KBM-7 (cell line): ENCODE data around the gene CPE.
A peak's percentile ranks its signal among the peaks of the same experiment; 100 is the strongest.

Experiments
- DNase-seq: peaks from one replicate; pipeline ENCODE4 v3.0.0-alpha.2; 2015
- in situ Hi-C: fragments of 300-500 bp; cut with MboI; formaldehyde crosslinking; loops from 2 replicates; pipeline ENCODE4 v1.14.3; 2020; ENCODE audit warnings: low sequenced_read_pairs, low pct_unique_long_range_greater_than_20kb, mixed read lengths

Gene CPE

GRCh38 chr4:165393051-165393450 is 14.2 kb downstream of the CPE start:
- DNase-seq = no peak

DNA sequence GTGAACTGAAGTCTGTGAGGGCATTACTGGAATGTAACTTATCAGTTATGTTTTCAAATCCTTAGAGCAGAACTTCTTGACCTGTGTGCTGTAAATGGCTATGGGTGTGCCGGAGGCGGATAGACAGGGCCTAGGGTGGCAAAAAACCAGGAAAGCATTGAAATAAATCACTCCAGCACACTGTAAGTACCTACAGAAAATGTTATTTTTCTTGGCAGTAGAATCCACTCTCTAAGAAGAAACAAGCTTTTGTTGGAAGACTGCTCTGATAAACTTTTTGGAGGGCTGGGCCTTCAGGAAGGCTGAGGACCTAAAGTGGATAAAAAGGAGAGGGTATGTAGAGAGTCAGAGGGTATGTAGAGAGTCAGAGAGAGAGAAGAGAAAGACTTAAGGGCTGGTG is 14.9 kb downstream of the CPE start:
- in situ Hi-C loops = no loop called here

More at GRCh38 chr4:165393051-165393450, 14.2 kb downstream of the CPE start:
- in situ Hi-C loops = no loop called here

GRCh38 chr4:165394275-165394674 is 15.5 kb downstream of the CPE start:
- in situ Hi-C loops = no loop called here
- DNase-seq = no peak

More for the DNA sequence above, 14.9 kb downstream of the CPE start:
- no peak for DNase-seq

DNA sequence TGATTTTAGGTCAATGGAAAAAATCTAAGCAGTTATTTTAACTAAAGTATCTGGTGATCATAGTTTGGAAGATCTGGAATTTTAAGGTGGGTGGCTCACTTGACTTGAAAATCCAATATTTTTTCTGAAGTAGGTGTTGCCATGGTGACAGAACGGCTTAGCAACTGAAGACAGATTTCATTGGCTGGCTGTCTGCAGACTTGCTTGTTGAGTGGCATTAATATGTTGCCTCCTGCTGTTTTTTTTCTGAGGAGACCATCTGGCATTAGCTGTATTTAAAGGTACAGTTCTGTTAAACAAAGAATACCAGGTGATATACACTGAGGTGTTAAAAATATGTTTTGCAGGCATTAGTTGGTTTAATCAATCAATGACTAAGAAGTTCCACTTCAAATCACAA is 19.8 kb downstream of the CPE start:
- in situ Hi-C loops = no loop called here
- DNase-seq = peak; percentile 14

GRCh38 chr4:165402375-165402774 is 23.6 kb downstream of the CPE start:
- in situ Hi-C loops = no loop called here
- DNase-seq = no peak

- in situ Hi-C loops = no loop called here
- no peak for DNase-seq
These were observed 24.2 kb downstream of the CPE start for GRCh38 chr4:165403048-165403447.

DNA sequence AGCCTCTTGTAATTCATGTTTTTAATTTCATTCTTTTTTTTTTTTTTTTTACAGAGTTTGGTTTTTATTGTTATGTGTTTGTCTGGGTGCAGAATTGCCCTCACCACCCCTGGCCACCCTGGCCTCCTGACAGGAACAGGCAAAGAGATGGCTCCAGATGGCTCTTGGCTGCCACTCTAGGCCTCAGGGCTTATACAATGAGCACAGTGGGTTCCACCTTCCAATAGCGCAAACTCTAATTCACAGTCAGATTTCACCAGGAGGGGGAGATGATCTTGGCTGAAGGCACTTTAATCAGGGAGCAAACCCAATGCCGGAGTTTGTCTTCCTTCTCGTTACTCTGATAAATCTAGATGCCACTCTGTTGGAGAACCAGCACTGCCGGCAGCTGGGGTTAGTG is 24.8 kb downstream of the CPE start:
- no peak for DNase-seq
- in situ Hi-C loops = no loop called here

- DNase-seq = no peak
- in situ Hi-C loops = no loop called here
These were observed 25.3 kb downstream of the CPE start for GRCh38 chr4:165404080-165404479.

- in situ Hi-C loops = no loop called here
- no peak for DNase-seq
These were observed 25.9 kb downstream of the CPE start for GRCh38 chr4:165404696-165405095.

GRCh38 chr4:165410214-165410613 is 31.4 kb downstream of the CPE start:
- in situ Hi-C loops = no loop called here
- no peak for DNase-seq

- DNase-seq = no peak
- in situ Hi-C loops = no loop called here
These were observed 37.1 kb downstream of the CPE start for GRCh38 chr4:165415910-165416309.

DNA sequence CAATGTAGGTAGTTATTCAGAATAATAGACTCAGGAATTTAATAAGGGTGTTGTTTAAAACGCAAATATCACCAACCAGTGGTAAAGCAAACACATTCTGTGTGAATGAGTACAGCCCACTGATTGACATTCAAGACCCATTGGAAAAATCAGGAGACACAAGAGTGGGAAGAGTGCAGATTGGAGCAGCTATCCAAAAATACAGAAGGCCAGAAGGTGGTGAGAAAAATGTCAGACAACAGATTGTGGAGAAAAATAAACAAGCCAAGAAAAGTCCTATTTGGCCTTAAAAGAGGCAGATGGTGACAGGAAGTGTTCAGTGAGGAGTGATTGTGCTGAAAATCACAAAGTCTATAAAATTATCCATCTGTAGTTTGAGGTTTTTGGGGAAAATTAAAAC is 39.3 kb downstream of the CPE start:
- no peak for DNase-seq
- in situ Hi-C loops = no loop called here

DNA sequence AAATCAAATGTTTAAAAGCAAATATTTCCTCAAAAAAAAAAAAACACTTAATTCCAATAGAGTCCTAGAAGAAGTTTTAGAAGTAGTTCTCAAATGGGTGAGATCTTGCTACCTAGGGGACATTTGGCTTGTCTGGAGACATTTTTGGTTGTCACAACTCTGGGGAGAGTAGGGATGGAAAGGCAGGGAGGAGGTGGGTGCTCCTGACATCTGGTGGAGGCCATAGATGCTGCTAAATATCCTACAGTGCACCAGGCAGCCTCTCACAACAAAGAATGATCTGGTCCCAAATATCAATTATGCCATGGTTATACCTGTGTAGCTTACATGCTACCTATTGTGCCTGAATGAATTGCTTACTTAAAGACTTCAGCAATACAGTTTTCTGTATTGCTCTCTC is 46.8 kb downstream of the CPE start:
- in situ Hi-C loops = no loop called here
- DNase-seq = no peak

DNA sequence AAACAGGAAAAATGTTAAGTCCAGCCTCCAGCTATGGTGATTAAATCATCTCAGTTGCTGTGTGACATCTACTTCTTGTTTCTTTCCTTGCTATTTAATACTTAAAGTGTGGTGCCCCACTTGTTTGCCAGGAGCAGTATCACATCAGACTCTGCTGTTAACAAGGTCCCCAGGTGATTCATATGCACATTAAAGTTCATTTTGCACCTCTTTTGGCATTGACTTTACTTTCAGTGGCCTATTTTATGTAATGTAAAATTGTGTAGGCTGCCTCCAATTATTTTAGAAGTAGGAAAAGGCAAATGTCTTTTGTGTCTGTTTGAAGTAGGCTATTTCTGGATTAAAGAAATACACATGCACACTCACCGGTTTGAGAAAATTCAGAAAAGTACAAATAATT is 47.5 kb downstream of the CPE start:
- DNase-seq = no peak
- in situ Hi-C loops = no loop called here

- DNase-seq = peak; percentile 5
- in situ Hi-C loops = no loop called here
These were observed 48.0 kb downstream of the CPE start for GRCh38 chr4:165426823-165427222.

DNA sequence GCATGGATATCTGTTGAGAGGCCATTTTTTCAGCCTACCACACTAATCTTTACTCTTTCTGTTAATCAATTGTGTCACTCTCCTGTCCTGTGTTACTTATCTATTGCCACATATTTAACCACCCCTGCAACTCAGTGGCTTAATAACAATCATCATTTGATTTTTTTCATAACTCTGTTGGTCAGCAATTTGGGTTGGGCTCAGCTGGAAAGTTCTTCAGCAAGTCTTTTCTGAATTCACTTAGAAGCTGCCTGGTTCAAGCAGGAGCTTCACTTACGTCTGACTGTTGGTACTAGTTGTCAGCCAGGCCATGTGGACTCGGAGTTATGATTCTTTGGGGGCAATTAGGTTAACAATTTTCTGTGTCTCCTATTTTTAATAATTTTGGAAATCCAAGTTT is 50.1 kb downstream of the CPE start:
- in situ Hi-C loops = no loop called here
- DNase-seq = no peak

- in situ Hi-C loops = no loop called here
These were observed 54.7 kb downstream of the CPE start for GRCh38 chr4:165433529-165433928.

DNA sequence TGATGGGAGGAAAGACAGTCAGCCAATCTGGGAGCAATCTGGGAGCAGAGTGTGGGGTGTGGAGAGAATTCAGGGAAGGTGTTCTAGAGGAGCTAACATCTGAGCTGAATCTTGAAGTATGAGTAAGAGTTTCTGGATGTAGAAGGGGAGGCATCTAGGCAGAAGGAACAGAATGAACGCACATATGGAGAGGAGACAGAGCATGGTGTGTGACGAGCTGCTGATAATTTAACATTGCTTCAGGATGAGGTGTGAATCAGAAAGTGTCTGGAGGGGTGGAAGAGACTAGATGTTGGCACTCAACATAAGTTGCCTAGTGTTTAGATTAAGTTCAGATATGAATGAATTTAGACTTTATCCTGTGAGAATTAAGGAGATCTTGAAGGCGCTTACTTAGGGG is 58.9 kb downstream of the CPE start:
- in situ Hi-C loops = no loop called here
- DNase-seq = no peak

More at GRCh38 chr4:165433529-165433928, 54.7 kb downstream of the CPE start:
- DNase-seq = no peak

GRCh38 chr4:165439344-165439743 is 60.5 kb downstream of the CPE start:
- in situ Hi-C loops = no loop called here
- no peak for DNase-seq

- DNase-seq = no peak
- in situ Hi-C loops = no loop called here
These were observed 61.2 kb downstream of the CPE start for GRCh38 chr4:165439981-165440380.

GRCh38 chr4:165440415-165441158 is 61.8 kb downstream of the CPE start:
- in situ Hi-C loops = no loop called here
- DNase-seq = no peak
